Mammary epithelial cell (primary cell): ENCODE measurements around the gene GABRG3.

ENCODE experiments used
- EZH2 ChIP-seq: IDR thresholded peaks from 2 replicates; pipeline ENCODE4 v1.6.1; 2012; ENCODE audit warnings: low read length, inconsistent platforms, borderline replicate concordance
- TF ChIP-seq, protein P1 (sequence below), 2 donors: IDR thresholded peaks in 1 of 2; conservative IDR thresholded peaks in 1 of 2; 2 replicates each; pipeline ENCODE4 v1.5.1; 2011 to 2012; ENCODE audit warnings: inconsistent platforms in 2 of 2, low read length in 2 of 2, mild to moderate bottlenecking in 2 of 2, control low read depth in 1 of 2, low read depth in 1 of 2; ENCODE audit not compliant: insufficient read depth in 1 of 2; ENCODE audit errors: extremely low read depth in 1 of 2

DNA sequence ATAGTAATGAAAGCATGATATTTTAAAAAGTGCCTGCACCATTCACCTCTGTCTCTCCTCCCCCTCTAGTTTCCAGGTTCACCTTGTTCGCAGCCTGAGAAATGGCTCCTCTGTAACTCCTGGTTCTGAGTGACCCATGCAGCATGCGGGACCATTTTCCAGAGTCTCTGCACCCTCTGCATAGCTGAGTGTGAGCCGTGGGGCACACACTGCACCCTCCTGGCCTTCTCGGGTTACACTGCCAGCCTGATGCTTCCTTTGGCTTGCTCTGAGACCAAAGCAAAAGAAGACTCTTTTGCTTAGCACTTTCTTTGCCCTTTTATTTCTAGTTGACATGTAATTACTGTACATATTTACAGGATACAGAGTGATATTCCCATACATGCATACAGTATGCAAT, 287.3 kb downstream of the GABRG3 start:
- TF ChIP-seq, protein P1, sequence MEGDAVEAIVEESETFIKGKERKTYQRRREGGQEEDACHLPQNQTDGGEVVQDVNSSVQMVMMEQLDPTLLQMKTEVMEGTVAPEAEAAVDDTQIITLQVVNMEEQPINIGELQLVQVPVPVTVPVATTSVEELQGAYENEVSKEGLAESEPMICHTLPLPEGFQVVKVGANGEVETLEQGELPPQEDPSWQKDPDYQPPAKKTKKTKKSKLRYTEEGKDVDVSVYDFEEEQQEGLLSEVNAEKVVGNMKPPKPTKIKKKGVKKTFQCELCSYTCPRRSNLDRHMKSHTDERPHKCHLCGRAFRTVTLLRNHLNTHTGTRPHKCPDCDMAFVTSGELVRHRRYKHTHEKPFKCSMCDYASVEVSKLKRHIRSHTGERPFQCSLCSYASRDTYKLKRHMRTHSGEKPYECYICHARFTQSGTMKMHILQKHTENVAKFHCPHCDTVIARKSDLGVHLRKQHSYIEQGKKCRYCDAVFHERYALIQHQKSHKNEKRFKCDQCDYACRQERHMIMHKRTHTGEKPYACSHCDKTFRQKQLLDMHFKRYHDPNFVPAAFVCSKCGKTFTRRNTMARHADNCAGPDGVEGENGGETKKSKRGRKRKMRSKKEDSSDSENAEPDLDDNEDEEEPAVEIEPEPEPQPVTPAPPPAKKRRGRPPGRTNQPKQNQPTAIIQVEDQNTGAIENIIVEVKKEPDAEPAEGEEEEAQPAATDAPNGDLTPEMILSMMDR (conservative IDR thresholded peaks at IDR 0.05 in 1 of 2, IDR thresholded peaks at IDR 0.05 in 1 of 2; ENCODE audit: extremely low read depth in 1 of 2, insufficient read depth in 1 of 2, low read depth in 1 of 2, low read length in 2 of 2): no peak
- no peak for TF ChIP-seq EZH2
